ENCODE results near the gene ABCA2.

ABCA2 gene

DNA sequence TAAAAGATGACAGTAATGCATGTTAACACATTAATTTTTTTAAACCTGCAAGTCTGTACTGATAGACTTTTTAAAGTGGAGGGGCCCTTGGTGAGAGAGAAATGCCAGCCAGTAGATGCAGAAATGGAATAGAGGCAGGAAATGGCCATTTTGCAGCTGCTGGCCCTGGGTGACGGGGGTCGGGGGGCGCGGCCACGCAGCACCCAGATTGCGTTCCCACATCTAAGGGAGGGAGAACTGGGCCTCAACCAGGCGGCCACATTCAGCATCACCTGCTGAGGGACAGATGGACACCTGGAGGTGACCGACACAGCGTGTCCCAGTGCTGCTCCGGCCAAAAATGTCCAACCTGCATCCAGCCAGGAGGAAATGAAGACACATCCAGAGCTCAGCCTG, 25.4 kb downstream of the ABCA2 start:
- TF ChIP-seq, protein P1, sequence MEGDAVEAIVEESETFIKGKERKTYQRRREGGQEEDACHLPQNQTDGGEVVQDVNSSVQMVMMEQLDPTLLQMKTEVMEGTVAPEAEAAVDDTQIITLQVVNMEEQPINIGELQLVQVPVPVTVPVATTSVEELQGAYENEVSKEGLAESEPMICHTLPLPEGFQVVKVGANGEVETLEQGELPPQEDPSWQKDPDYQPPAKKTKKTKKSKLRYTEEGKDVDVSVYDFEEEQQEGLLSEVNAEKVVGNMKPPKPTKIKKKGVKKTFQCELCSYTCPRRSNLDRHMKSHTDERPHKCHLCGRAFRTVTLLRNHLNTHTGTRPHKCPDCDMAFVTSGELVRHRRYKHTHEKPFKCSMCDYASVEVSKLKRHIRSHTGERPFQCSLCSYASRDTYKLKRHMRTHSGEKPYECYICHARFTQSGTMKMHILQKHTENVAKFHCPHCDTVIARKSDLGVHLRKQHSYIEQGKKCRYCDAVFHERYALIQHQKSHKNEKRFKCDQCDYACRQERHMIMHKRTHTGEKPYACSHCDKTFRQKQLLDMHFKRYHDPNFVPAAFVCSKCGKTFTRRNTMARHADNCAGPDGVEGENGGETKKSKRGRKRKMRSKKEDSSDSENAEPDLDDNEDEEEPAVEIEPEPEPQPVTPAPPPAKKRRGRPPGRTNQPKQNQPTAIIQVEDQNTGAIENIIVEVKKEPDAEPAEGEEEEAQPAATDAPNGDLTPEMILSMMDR (IDR thresholded peaks at IDR 0.05; ENCODE audit: control insufficient read depth, insufficient read depth, low read depth, low read length, missing control alignments) = no peak
- H3K4me3 ChIP-seq (ENCODE audit: control insufficient read depth, low read depth, low read length) = no peak overlapping the region
- DNase-seq (ENCODE audit: low read depth) = no peak

DNA sequence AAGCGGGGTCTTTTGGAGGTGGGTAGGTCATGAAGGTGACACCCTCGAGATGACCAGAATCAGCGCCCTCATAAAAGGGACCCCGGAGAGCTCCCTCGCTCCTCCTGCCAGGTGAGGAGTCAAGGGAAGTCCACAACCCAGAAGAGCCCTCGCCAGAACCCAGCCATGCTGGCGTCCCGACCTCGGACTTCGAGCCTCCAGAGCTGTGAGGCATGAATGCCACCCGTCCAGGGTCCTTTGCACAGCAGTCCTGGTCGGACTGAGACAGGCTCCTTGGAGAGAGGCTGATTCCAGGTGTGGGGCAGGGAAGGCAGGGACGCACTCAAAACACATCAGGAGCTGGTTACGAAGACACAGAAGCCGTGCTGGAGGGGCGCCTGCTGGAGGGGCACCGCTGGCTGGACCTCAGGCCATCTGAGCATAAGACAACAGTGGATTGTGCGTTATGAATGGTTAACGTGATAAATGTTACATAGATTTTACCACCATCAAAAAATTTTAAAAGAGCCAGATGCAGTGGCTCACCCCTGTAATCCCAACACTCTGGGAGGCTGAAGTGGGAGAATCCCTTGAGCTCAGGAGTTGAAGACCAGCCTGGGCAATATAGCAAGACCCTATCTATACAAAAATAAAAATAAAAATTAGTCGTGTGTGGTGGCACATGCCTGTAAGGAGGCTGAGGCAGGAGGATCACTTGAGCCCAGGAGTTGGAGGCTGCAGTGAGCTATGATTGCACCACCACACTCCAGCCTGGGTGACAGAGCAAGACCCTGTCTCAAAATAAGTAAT, 26.0 kb downstream of the ABCA2 start:
- TF ChIP-seq, protein P1 (IDR thresholded peaks at IDR 0.05; ENCODE audit: control insufficient read depth, insufficient read depth, low read depth, low read length, missing control alignments) = no peak
- DNase-seq (ENCODE audit: low read depth) = no peak
- H3K4me3 ChIP-seq (ENCODE audit: control insufficient read depth, low read depth, low read length) = no peak overlapping the region

DNA sequence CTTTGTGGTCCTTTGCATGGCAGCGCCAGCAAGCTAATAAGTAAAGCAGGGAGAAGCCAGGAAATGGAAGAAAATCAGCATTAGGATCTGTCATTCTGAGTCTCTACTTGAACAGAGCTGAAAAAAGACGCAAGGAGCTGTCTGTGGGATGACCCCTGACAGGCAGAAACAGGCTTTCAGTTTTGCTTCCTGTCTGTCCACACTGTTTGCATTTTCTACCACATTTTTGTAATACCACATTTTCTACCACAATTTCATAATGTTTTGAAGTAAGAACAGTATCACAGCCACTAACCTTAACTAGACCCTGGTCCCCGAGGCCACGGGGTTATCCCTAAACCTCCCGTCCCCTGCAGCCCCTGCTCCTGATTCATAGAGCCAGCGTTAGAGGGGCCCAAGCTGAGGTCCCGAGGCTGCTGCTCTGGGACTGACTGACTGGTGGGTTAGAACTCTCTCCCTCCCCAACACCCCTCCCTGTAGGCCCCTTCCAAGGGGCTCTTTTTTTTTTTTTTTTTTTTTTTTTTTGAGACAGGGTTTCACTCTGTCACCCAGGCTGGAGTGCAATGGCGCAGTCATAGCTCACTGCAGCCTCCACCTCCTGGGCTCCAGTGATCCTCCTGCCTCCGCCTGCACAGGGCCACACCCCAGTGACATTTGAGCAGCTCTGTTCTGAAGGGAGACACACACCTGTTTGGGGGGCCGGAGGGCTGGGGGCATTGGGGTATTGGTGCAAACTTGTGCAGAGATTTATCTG, 27.7 kb downstream of the ABCA2 start:
- no peak overlapping the region for H3K4me3 ChIP-seq (ENCODE audit: control insufficient read depth, low read depth, low read length)
- peak; percentile 46 for DNase-seq (ENCODE audit: low read depth)
- TF ChIP-seq, protein P1 (IDR thresholded peaks at IDR 0.05; ENCODE audit: control insufficient read depth, insufficient read depth, low read depth, low read length, missing control alignments) = no peak

DNA sequence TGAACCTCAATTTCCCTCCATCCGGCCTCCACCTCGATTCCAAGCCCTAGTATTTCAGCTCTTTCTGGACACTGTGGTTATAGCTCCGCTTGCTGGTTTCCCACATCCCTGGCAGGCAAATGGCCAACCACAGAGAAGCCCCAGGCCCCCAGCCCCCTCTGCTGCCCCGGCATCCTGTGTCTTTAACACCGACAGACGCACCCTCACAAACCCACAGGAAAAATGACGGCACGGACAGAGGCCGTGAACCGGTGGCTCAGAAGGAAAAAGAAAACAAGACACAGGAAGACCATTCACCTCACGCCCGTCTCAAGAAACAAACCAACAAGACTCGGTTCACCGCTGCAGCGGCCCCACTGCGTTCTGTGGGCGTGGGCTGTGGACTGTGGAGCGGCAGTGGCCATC, 30.2 kb downstream of the ABCA2 start:
- no peak overlapping the region for H3K4me3 ChIP-seq (ENCODE audit: control insufficient read depth, low read depth, low read length)
- DNase-seq (ENCODE audit: low read depth) = no peak
- TF ChIP-seq, protein P1 (IDR thresholded peaks at IDR 0.05; ENCODE audit: control insufficient read depth, insufficient read depth, low read depth, low read length, missing control alignments) = no peak

DNA sequence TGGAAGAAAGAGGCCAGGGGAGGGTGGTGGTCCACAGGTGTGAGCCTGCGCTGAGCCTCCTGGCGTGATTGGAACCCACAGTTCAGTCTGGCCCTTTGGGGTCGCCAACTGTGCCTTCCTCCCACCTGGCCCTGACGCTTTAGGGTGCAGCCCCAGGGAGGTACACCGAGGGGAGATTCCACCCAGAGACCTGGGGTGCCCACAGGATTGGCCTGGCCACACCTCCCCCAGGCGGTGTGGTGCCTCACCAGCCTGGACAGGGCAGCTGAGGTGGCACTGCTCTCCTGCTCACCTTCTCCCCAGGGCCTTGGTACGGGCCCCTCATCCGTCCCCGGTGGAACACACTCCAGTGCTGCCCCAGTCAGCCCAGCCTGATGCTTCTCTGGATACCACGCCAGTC, 30.7 kb downstream of the ABCA2 start:
- no peak overlapping the region for H3K4me3 ChIP-seq (ENCODE audit: control insufficient read depth, low read depth, low read length)
- no peak for DNase-seq (ENCODE audit: low read depth)
- TF ChIP-seq, protein P1 (IDR thresholded peaks at IDR 0.05; ENCODE audit: control insufficient read depth, insufficient read depth, low read depth, low read length, missing control alignments) = no peak

DNA sequence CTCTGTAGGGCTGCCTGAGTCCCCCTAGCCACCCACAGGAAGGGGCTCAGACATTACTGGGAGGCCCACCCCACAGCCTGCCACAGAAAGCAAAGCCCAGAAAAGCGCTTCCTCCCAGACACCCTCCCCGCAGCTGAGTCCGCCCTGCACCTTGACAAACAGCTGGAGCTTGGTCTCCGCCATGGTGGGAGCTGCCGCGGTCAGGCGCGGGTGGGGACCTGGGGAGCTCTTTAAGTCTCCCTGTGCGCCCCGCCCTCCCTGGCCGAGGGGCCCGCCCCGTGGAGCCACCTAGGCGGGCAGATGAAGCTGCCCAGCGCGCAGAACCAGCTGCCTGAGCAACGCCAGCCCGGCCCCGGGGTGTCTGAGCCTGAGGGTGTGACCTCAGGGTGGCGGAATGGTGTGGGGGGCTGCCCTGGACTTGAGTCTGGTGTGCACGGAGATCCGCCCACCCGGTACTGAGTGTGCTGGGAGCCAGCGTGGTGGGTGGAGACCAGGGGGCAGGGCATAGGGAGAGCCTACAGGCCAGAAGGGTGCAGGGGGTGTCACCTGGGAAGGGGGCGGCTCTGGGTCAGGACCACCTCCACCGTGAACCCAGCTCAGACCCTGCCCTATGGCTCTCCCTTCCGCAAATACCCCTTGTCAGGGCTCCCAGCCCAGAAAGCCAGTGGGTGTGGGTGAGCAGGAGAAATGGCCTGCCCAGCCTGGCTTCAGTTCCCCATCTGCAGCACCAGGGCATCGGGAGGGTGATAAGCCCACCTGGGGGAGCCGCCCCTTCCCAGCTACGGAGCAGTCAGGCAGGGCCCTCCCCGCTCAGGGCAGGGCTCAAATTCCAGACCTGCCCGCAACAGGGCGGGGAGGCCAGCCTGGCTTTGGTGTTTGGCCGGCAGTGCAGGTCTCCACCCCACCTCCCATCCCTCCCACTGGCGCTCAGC, 31.4 kb downstream of the ABCA2 start, which contains the start of gene CLIC3:
CLIC3 (minus strand) TSS at position 208 of the 932 bp plus-strand sequence; CDS start at position 183, 25 bp downstream.
- DNase-seq (ENCODE audit: low read depth) = no peak
- H3K4me3 ChIP-seq (ENCODE audit: control insufficient read depth, low read depth, low read length) = no peak within 1 kb of the TSS
- TF ChIP-seq, protein P1 (IDR thresholded peaks at IDR 0.05; ENCODE audit: control insufficient read depth, insufficient read depth, low read depth, low read length, missing control alignments) = no peak
